Stimulated activated CD4-positive, alpha-beta T cell treated with anti-CD3 and anti-CD28 coated beads, TNF-alpha, amount 100 ng/mL, for 1 hour (primary cell): ENCODE measurements around the gene DZIP3.
"Not testable (repeated sequence)": the region's sequence is repeated elsewhere in the genome, so short reads cannot be mapped to it uniquely, and the experiment has no call there.

Experiments
- DNase-seq, 3 donors: peaks; one replicate each; pipeline ENCODE4 v3.0.0-alpha.2; 2020; ENCODE audit warnings: low read depth in 3 of 3, low spot score in 1 of 3

Gene DZIP3

DNA sequence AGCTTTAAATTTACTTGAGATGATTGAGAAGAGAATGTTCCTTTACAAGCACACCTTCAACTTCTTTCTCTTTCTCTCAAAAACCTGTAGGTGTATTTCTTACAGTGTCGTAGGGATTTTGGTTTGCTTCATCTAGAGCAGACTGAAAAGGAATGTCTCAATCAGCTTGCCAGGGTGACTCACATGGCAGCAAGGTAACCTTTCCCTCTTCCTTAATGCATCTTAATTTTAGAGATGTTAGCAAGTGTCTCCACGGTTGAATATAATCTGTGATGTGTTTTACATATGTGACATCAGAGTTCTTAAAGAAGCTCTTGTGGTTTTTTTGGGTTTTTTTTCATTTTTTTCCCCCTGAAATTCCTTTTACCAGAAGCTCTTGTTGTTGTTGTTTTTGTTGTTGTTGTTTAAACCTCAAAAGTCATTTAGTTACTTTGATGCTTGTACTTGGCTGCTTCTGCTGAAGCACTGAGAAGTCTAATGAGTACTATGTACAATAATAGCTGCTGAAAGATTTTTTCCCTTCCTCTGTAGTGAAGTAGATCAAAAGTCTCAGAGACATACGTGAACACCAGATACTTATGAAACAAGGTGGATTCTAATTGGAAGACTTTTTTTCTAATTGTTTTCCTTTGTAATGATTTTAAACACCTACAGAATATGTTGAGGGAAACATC, 84.6 kb downstream of the DZIP3 start:
- DNase-seq = no peak

DNA sequence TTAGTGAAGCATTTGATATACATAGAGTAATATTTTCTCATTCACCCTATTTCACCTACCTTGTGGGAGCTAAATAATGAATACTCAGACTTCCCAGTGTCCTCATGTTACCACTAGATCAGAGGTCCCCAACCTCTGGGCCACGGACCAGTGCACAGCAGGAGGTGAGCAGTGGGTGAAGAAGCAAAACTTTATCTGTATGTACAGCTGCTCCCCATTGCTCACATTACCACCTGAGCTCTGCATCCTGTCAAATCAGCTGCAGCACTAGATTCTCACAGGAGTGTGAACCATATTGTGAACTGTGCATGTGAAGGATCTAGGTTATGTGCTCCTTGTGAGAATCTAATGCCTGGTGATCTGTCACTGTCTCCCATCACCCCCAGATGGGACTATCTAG, 88.3 kb downstream of the DZIP3 start:
- no peak for DNase-seq

DNA sequence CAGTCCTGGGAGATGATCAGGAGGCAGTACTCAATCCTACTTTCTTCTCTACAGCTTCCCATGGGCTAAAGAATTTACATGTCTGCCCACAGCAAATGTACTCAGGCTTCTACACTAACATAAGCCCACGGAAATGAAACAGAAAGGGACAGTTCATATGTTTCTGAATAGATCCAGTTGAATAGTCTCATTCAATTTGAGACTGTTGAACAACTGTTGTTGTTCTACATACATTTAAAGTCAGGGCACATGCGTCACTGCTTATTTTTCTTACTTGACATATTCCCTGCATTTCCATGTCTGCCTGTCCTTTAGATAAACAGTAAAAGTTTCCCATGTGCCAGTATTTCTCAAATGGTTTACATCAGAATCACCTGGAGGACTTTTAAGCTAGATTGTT, 102.8 kb downstream of the DZIP3 start:
- DNase-seq = not testable (repeated sequence)

DNA sequence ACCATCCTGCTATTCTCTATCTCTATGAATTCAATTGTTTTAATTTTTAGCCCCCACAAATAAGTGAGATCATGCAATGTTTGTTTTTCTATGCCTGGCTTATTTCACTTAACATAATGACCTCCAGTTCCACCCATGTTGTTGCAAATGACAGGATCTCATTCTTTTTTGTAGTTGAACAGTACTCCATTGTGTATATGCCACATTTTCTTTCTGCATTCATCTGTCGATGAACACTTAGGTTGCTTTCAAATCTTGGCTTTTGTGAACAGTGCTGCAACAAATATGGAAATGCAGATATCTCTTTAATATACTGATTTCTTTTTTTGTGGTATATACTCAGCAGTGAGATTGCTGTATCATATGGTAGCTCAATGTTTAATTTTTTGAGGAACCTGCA, 108.9 kb downstream of the DZIP3 start:
- no peak for DNase-seq

DNA sequence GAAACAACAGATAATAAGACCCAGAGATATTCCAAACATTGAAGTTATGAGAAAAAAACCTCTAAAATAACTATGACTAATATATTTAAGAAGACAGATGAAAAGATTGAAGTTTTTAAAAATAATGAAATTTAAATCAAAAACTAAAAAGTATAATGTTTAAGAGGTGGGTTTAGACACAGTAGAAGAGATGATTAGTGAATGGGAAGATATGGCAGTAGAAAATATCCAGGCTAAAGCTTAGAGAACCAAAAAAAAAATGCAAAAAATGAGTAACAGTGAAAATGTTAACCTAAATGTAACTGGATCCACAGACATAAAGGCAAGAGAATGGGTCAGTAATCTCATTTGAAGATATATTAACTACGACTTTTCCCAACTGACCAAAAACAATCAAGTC, 115.5 kb downstream of the DZIP3 start:
- no peak for DNase-seq

DNA sequence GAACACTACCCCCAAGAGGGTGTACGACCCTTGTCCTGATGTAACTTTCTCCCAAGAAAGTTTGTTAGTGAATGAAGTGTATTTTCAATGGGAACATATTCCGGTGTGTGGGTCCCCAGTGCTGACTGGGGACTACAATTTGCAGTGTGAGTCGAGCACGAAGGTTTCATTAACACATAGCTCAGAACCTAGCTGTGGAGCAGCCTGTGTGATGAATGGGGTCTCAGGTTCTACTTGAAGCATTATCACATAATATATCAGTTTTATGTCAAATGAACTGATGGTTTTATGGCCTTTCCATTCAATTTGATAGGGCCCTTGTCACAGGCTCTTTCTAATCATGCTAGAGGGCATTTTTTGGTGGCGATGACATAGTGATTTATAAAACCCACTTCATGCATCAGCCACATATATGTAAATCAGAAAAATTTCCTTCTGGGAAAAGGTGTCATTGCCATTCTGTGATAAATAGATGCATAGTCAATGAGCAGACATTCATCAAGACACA, 123.5 kb downstream of the DZIP3 start:
- DNase-seq = no peak

DNA sequence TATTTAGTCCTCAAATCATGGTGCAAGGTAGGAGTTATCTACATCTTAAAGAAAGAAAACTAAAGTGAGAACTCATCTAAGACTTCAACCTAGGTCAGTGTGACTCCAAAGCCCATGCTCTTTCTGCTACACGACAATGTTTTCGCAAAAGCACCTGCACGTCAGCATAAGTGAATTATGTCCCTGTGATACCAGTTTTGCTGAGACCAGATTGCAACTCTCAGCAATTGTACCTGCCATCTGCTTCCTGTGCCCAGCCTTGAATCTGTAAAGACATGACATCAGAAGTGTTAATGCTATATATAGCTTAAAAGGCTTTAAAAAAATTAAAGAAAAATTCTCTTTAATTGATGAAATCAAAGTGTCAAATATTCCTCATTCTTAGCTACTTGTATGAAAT, 124.3 kb downstream of the DZIP3 start:
- no peak for DNase-seq

DNA sequence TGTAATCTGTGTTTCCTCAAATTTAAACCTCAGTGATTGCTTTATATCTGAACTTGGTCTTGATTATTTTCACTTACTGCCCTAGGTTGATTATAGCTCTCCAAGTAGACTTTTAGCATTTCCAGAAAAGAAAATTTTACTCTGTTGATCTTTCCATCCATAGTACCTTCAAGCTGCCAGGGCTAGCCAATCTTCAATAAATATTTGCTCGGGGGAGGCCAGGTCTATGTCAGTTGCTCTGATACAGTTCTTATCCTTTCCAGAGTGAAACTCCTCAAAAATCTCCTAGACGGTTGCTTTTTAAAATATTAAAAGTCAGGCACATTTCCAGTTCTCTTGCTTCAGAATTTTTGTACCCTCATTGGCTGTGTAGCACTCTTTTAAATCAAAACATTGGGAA, 128.9 kb downstream of the DZIP3 start:
- DNase-seq = no peak

DNA sequence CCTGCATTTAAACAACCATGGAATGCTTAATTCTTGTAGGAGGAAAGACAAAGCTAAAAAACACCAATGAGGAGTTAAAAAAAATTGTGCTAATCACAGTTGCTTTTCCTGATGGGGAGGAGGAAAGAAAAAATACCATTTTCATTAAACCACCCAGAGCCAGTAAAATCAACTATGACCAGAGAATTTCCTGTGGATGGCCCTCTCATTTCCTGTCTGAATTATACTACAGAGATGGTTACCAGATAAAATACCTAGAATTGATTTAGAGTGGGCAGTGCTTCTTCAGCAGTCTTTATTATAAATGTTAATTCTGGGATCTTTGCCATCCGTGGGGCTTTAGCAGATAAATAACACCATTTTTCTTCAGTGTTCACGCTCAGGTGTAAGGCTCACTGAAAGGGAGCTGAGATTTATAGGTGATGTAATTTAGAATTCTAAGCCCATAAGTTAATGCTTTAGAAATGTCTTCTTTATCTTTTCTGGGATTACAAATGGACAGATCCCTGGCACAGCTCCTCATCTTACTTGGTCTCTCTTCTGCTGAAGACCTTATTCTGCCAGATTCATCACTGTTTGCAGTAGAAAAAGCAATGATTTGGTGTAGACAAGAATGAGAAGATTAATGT, 129.8 kb downstream of the DZIP3 start:
- no peak for DNase-seq

DNA sequence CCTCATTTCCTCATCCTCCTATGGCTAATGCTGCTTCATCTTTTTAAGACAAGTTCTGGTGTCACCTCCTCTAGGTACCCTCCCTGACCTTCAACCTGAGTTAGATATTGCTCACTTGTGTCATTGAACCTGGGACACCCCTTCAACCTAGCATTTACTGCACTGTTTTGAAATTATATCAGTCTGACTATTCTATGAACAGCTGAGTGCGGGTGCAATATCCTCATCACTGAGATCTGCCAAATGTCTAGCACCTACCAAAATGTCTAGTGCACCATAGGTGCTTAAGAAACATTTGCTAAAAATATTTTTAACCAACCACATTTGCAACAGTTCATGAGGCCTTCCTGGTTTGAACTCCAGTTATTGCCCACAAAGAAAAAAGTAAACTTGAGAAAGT, 133.2 kb downstream of the DZIP3 start:
- DNase-seq = no peak

DNA sequence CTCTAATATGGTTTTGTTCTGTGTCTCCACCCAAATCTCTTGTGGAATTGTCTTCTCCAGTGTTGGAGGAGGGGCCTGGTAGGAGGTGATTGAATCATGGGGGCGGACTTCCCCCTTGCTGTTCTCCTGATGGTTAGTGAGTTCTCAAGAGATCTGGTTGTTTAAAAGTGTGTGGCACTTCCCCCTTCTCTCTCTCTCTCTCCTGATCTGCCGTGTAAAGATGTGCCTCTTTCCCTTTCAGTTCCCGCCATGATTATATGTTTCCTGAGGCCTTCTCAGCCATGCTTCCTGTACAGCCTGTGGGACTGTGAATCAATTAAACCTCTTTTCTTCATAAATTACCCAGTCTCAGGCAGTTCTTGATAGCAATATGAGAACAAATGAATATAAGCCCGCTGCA, 134.6 kb downstream of the DZIP3 start:
- DNase-seq = no peak

DNA sequence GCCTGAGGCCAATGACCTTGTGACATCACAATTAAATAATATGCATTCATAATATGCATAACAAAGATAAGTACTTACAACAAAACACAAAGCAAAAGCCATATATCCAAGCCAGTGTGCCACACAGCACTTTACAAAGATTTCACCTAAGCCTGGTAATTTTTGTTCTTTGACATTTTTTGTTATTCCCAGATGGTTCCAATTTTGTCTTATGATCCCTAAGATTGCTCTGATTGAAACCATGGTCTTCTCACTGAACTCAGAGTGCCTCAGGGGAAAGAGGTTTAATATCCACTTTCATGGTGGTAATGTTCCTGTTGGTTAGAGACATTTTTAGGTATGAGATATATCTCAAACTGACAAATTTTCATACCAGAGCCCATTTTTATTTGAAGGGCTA, 138.6 kb downstream of the DZIP3 start:
- no peak for DNase-seq

DNA sequence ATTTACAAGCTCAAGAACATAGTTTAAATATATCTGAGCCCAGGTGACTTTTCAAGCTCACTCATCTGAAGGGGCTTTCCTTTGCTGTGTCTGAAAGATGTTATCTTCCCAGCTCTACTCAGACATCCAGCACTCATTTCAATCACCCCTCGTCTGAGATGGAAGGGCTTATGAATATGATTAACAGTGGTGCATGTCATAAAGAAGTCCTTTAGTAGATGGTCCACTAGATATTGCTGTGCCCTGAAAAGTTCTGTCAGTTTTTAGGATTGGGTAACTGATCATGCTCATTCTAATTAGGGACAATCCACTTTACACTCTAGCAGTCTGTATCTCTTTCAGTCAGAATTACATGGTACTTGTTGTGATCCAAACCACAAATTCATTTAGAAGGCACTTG, 139.4 kb downstream of the DZIP3 start:
- no peak for DNase-seq

DNA sequence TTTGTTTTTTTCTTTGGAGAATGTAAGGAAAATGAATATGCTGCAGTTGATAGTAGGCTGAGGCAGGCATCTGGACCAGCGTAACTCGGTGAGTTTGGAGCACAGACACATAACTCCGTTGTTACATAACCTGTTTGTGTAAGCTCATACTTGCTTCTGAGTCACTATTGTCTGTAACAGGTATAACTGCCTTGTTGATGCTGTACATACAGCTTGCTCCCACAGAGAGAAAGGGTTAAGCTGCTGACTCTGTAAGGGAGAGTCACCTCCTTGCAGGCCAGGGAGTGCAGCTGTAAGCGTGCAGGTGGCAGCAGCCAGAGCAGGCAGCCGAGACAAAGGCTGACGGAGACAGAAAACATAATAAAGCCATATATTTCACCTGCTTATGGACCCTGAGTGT, 147.3 kb downstream of the DZIP3 start:
- no peak for DNase-seq

DNA sequence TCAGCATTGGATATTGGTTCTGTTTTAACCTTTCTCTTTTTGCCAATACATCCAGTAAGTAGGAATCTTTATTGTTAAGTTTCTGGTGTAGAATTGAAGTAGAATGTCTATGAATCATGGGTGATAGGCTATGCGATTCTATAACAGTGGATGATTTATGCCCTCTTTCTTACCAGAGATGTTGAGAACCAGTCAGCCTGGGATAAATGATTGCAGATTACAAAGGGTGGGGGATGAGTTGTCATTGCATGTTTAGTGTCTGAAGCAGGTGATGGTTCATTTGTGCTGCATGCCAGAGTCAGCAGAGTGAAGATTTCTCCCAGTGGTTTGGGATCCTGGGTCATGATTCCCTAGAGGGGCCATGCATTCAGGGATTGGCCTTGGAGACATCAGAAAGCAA, 153.4 kb downstream of the DZIP3 start:
- no peak for DNase-seq
